ENCODE results near the gene RPL41.
"Not testable (repeated sequence)": the region's sequence is repeated elsewhere in the genome, so short reads cannot be mapped to it uniquely, and the experiment has no call there.

DNA sequence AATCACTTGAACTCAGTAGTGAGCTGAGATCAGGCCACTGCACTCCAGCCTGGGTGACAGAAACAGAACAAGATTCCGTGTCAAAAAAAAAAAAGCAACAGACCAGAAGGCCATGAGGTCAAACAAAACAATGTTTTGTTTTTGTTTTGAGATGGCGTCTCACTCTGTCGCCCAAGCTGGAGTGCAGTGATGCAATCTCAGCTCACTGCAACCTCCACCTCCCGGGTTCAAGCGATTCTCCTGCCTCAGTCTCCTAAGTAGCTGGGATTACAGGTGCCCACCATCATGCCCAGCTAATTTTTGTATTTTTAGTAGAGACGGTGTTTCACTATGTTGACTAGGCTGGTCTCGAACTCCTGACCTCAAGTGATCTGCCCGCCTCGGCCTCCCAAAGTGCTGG, 38.5 kb upstream of the RPL41 start:
- TF ChIP-seq, protein P1, sequence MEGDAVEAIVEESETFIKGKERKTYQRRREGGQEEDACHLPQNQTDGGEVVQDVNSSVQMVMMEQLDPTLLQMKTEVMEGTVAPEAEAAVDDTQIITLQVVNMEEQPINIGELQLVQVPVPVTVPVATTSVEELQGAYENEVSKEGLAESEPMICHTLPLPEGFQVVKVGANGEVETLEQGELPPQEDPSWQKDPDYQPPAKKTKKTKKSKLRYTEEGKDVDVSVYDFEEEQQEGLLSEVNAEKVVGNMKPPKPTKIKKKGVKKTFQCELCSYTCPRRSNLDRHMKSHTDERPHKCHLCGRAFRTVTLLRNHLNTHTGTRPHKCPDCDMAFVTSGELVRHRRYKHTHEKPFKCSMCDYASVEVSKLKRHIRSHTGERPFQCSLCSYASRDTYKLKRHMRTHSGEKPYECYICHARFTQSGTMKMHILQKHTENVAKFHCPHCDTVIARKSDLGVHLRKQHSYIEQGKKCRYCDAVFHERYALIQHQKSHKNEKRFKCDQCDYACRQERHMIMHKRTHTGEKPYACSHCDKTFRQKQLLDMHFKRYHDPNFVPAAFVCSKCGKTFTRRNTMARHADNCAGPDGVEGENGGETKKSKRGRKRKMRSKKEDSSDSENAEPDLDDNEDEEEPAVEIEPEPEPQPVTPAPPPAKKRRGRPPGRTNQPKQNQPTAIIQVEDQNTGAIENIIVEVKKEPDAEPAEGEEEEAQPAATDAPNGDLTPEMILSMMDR (IDR thresholded peaks at IDR 0.05; ENCODE audit: insufficient read depth, low read depth, low read length) = not testable (repeated sequence)
- TF ChIP-seq EZH2 (IDR thresholded peaks at IDR 0.05; ENCODE audit: insufficient read depth, low read length) = not testable (repeated sequence)
